MM.1S (cell line): ENCODE measurements around the gene BEGAIN.

Source experiments
- CTCF ChIP-seq: fragments of 300-600 bp; sonication (generic); IDR thresholded peaks from 2 replicates; pipeline ENCODE4 v1.5.1; 2016; ENCODE audit warnings: antibody characterized with exemption, low read length, mixed read lengths
- EZH2 ChIP-seq: fragments of 300-600 bp; sonication (generic); optimal IDR thresholded peaks from 2 replicates; pipeline ENCODE3; 2017; ENCODE audit warnings: low read depth, mild to moderate bottlenecking, antibody characterized with exemption, low read length, mixed read lengths
- EZH2phosphoT487 ChIP-seq: fragments of 300-600 bp; sonication (generic); IDR thresholded peaks from 2 replicates; pipeline ENCODE4 v1.6.1; 2018; ENCODE audit warnings: antibody characterized with exemption, low read length

- TF ChIP-seq CTCF: no peak
- TF ChIP-seq EZH2: no peak
- no peak for TF ChIP-seq EZH2phosphoT487
Observed at GRCh38 chr14:100576091-100577085, 10.8 kb downstream of the BEGAIN start.
